Heart left ventricle (tissue), 16 donors: ENCODE results near the gene CSRP1. TPM values are rescaled to one million over a fixed set of nuclear protein-coding genes. Genes with fewer than 3 reads are reported as not detected.

Experiments used
- ATAC-seq, 4 donors: fragments of 200-7000 bp; cut with Tn5 transposase; one replicate each; pipeline ENCODE4 v1.9.1; 2020 to 2022; ENCODE audit warnings: moderate library complexity in 4 of 4, mild to moderate bottlenecking in 3 of 4, moderate number of reproducible peaks in 1 of 4
- DNase-seq, 5 donors: peaks; one replicate each; pipeline ENCODE4 v3.0.0-alpha.2; 2020
- H3K27ac ChIP-seq, 12 donors: fragments of 200-600 bp; sonication (generic) in 4 of 12; one replicate each; pipeline versions ENCODE4 v1.5.0 to v1.8.0; 2016 to 2022; ENCODE audit warnings: mild to moderate bottlenecking in 2 of 12
- H3K27me3 ChIP-seq, 9 donors: fragments of 200-600 bp; sonication (generic) in 2 of 9; one replicate each; pipeline versions ENCODE4 v1.5.1 to v1.8.0; 2016 to 2022; ENCODE audit warnings: mild to moderate bottlenecking in 3 of 9
- H3K36me3 ChIP-seq, 9 donors: fragments of 200-600 bp; sonication (generic) in 2 of 9; one replicate each; pipeline versions ENCODE4 v1.5.0 to v1.8.0; 2018 to 2022; ENCODE audit warnings: mild to moderate bottlenecking in 2 of 9
- H3K4me1 ChIP-seq, 12 donors: fragments of 200-600 bp; sonication (generic) in 4 of 12; one replicate each; pipeline versions ENCODE4 v1.5.0 to v1.8.0; 2016 to 2022; ENCODE audit warnings: mild to moderate bottlenecking in 3 of 12
- H3K4me3 ChIP-seq, 12 donors: fragments of 200-600 bp; sonication (generic) in 4 of 12; one replicate each; pipeline versions ENCODE4 v1.5.0 to v1.8.0; 2017 to 2022; ENCODE audit warnings: mild to moderate bottlenecking in 9 of 12, moderate library complexity in 4 of 12
- H3K9me3 ChIP-seq, 12 donors: fragments of 200-600 bp; sonication (generic) in 4 of 12; one replicate each; pipeline versions ENCODE4 v1.5.0 to v1.8.0; 2016 to 2022; ENCODE audit warnings: mild to moderate bottlenecking in 1 of 12
- POLR2A ChIP-seq, 2 donors: fragments of 450-650 bp; IDR thresholded peaks; one replicate each; pipeline ENCODE4 v1.6.1; 2017; ENCODE audit warnings: antibody characterized with exemption in 2 of 2, mild to moderate bottlenecking in 2 of 2, moderate library complexity in 2 of 2
- WGBS, 4 donors: extraction: QIAGEN DNeasy Blood & Tissue Kit in 2 of 4; methylation state at CpG; one replicate each; pipeline versions ENCODE4 v1.1.5 to v1.1.7; 2013 to 2018; 5-methylcytosine and 5-hydroxymethylcytosine counted together
- intact Hi-C, 10 donors: fragments of 100-400 bp; cut with DNase I; formaldehyde crosslinking; loops; one replicate each; pipeline versions ENCODE4 v1.11.1 to v1.14.2; 2022
- long read RNA-seq, 3 donors: library from polyadenylated mRNA; unstranded; transcript quantifications; one replicate each; pipeline ENCODE4 v2.0.0, GENCODE V29; 2020 to 2021
- polyA plus RNA-seq, 2 donors: library from polyadenylated mRNA; stranded (reverse); fragments of 200-250 nt; gene quantifications; one replicate each; pipeline ENCODE4 v1.2.3, GENCODE V29; 2013
- total RNA-seq, 9 donors: library from RNA; depleted of rRNA in 2 of 9; stranded (reverse); fragments of >200 nt in 2 of 9; fragmentation: NEBNext Ultra II Directional in 3 of 9; extraction: Animal tissue kit (Norgen Biotek cat#: 25700) in 3 of 9; gene quantifications; one replicate each; pipeline versions ENCODE4 v1.1.0 to v1.2.4, GENCODE V29; 2016 to 2023
- TF ChIP-seq, protein P1 (sequence below), 12 donors: fragments of 200-600 bp; sonication (generic) in 4 of 12; IDR thresholded peaks; one replicate each; pipeline versions ENCODE4 v1.5.0 to v1.8.0; 2018 to 2022; ENCODE audit warnings: antibody characterized with exemption in 12 of 12, mild to moderate bottlenecking in 5 of 12
- donor health status: ischemic (EF 13 %, LVEDD 7.1; RV severe dilation, severe dysfunction).
- donor health status: healthy with polysubstance abuse.
- donor health status: DM: no; HTN: yes; CAD: no.
- donor health status: DM: no; HTN: no; CAD: no.
- donor health status: ischemic (EF 25% LVEDD 6.9; RV normal size, moderate dysfunction).
- donor health status: ischemic (EF 25% LVEDD 5.7; RV mildly dilated, moderate dysfunction).
- donor health status: healthy.
- donor health status: DM: yes; HTN: yes; CAD: no.
- donor health status: ischemic (EF 35%, LVEDD 5.7; RV mildly dilated, moderate dysfunction).
- donor health status: nonischemic (EF 11% LVEDD 7.7; RV severe dilation, severe dysfunction).
- donor health status: DM: yes; HTN: yes; CAD: no.
- donor health status: PGD.
- donor health status: ischemic (EF 29% LVEDD 5.4; RV normal size, mild dysfunction).
- donor health status: nonischemic (EF 23%, LVEDD 6.1; RV moderate dilation, normal function).

The CSRP1 gene
- 100 to 1,000 TPM in 2 of 9 donors, 10 to 100 TPM in 7; 35.8 to 325 (median 78.6) TPM for total RNA-seq
- 10 to 100 TPM; 46.6 to 81.7 TPM for polyA plus RNA-seq
- long read RNA-seq, donor 1, full-length matches to known transcripts = 30 of 36 reads
- long read RNA-seq, donor 1, partial matches to known transcripts = 1 of 36 reads
- long read RNA-seq, donor 1, other reads (novel, unspliced or antisense) = 5 of 36 reads
- long read RNA-seq, donor 2, full-length matches to known transcripts = 199 of 220 reads
- long read RNA-seq, donor 2, partial matches to known transcripts = 14 of 220 reads
- long read RNA-seq, donor 2, other reads (novel, unspliced or antisense) = 7 of 220 reads
- long read RNA-seq, donor 3, full-length matches to known transcripts = 24 of 30 reads
- long read RNA-seq, donor 3, partial matches to known transcripts = 2 of 30 reads
- long read RNA-seq, donor 3, other reads (novel, unspliced or antisense) = 4 of 30 reads

DNA sequence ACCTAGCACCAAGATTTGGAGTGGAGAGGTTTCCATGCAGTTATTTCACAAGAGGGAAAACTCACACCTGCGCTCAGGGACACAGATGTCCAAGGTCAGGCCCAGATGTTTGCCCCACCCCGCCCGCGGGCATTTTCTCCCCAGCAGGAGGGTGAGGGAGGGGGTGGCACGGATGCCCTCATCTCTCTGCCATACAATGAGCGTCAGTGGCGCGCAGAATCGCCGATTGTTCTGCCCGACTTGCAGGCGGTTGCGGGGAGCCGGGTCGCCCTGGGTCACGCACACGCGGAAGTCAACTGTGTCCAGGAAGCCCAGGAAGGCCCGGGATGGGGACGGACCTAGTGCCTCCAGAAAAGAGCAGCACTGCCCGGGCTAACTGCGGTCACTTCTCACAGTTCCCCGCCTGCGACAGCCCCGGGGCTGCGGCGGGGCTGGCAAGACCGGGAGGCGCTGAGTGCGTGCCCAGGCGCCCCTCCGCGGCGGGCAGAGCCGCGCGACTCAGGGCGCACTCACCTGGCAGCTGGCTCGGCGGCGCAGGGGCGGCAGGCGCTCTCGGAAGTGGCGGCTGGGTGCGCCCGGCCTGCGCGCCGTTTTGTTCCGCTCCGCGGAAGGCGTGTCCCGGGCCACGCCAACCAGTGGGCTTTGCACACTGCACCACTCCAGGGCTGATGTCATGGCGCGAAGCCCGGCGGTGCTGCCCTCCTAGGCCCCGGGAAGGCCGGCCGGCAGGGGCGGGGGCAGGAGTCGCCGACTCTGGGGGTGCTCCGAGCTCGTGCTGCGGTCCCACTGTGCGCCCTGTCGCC lies at the start of gene CSRP1:
CSRP1 (minus strand) TSS at position 567 of the 803 bp plus-strand sequence. CDS start 10,820 bp downstream, outside the sequence.
- H3K4me1 ChIP-seq = peaks cover 5 to 74% (median 58%) of the 10 kb centered on the region in 12 donors
- peak; percentile 90 to 96 (median 93) for DNase-seq

DNA sequence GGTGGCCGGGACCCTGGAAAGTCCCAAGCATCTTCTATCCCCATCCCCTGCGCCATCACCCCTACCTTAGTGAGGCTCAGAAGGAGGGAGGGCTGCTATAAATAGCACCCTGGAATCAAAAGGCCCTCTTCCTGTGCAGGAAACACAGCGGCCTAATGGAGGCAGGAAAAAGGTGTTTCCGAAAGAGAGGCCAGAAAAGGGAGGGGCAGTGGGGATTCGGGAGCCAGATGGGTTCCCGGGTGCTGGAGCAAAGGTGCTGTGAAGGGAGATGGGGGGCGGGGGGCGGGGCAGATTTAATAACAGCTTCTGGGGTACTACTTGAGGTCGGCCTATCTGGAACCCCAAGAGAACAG lies 48.6 kb upstream of the CSRP1 start:
- Histone ChIP-seq H3K27ac (peak overlapping the region in 10 of 12 donors; percentile 51 to 77 (median 72)), H3K36me3 (no peaks in the 10 kb centered on the region), H3K9me3 (no peaks in the 10 kb centered on the region), H3K4me1 (peaks cover 4 to 90% (median 69%) of the 10 kb centered on the region in 12 donors), H3K4me3 (no peak overlapping the region), H3K27me3 (no peaks in the 10 kb centered on the region)
- TF ChIP-seq, protein P1, sequence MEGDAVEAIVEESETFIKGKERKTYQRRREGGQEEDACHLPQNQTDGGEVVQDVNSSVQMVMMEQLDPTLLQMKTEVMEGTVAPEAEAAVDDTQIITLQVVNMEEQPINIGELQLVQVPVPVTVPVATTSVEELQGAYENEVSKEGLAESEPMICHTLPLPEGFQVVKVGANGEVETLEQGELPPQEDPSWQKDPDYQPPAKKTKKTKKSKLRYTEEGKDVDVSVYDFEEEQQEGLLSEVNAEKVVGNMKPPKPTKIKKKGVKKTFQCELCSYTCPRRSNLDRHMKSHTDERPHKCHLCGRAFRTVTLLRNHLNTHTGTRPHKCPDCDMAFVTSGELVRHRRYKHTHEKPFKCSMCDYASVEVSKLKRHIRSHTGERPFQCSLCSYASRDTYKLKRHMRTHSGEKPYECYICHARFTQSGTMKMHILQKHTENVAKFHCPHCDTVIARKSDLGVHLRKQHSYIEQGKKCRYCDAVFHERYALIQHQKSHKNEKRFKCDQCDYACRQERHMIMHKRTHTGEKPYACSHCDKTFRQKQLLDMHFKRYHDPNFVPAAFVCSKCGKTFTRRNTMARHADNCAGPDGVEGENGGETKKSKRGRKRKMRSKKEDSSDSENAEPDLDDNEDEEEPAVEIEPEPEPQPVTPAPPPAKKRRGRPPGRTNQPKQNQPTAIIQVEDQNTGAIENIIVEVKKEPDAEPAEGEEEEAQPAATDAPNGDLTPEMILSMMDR (IDR thresholded peaks at IDR 0.05) = no peak
- TF ChIP-seq POLR2A (IDR thresholded peaks at IDR 0.05) = no peak
- DNase-seq = peak in 2 of 5 donors; percentile 43 to 64
- intact Hi-C loops = loop anchor here in 2 of 10 donors (2.0 to 5.0 kb wide), 2 partner anchors 17 to 237 kb away; partner anchors contain the start of gene NAV1 (in 1 of the 2)
- ATAC-seq = peak in 1 of 4 donors; percentile 70
- 60 to 70% (median 68%) methylated on average over 9 of the region's 9 CpGs for WGBS, 4 donors

More for the DNA sequence above, at the start of gene CSRP1:
- no peaks in the 10 kb centered on the region for H3K27me3 ChIP-seq
- TF ChIP-seq, protein P1 (IDR thresholded peaks at IDR 0.05) = peak in 5 of 12 donors; percentile 3 to 29 (median 14)
- TF ChIP-seq POLR2A (IDR thresholded peaks at IDR 0.05) = peak in 1 of 2 donors; percentile 94
- intact Hi-C loops = no loop called here
- peak within 1 kb of the TSS; percentile 56 to 97 (median 79) for H3K4me3 ChIP-seq
- H3K36me3 ChIP-seq = no peaks in the 10 kb centered on the region
- peak within 1 kb of the TSS; percentile 84 to 98 (median 92) for H3K27ac ChIP-seq
- peak; percentile 81 to 96 (median 90) for ATAC-seq
- WGBS, 4 donors = 2 to 7% (median 4%) methylated on average over 24 to 71 of the region's 71 CpGs
- no peaks in the 10 kb centered on the region for H3K9me3 ChIP-seq

DNA sequence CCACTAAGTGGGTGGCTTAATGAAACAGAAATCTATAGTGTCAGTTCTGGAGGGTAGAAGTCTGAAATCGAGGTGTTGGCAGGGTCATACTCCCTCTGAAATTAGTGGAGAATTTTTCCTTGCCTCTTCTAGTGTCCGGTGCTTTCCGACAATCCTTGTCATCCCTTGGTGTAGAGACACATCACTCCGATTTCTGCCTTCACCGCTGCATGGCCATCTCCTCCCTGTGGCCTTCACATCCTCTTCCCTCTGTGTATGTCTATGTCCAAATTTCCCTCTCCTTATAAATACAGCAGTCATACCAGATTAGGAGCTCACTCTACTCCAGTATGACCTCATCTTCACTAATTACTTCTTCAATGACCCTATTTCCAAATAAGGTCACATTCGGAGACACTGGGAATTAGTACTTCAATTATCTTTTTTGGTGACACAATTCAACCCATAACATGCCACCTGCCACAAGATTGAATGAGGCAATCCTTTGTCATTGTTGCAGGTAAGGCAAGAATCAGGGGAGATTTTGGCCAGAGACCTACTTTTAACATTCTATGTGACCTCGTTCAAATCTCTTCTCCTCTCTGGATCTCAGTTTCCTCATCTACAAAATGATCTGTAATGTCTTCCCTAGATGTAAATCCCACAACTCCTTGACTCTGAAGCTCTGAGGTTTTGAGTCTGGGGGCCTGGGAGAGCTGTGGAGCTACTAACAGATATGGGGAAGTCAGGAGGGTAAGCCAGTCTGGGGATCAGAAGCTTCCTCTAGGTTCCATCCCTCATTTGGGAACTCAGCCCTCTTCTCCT lies 48.1 kb upstream of the CSRP1 start:
- Histone ChIP-seq H3K27me3 (no peaks in the 10 kb centered on the region), H3K27ac (peak overlapping the region; percentile 46 to 77 (median 70)), H3K4me1 (peaks cover 2 to 85% (median 64%) of the 10 kb centered on the region in 12 donors), H3K9me3 (no peaks in the 10 kb centered on the region), H3K4me3 (no peak overlapping the region), H3K36me3 (no peaks in the 10 kb centered on the region)
- 67 to 76% (median 70%) methylated on average over 7 of the region's 7 CpGs for WGBS, 4 donors
- DNase-seq = no peak
- TF ChIP-seq, protein P1 (IDR thresholded peaks at IDR 0.05) = no peak
- no peak for TF ChIP-seq POLR2A (IDR thresholded peaks at IDR 0.05)
- peak in 1 of 4 donors; percentile 19 for ATAC-seq
- intact Hi-C loops = loop anchor here in 2 of 10 donors (2.0 to 5.0 kb wide), 2 partner anchors 16 to 237 kb away; partner anchors contain the start of gene NAV1 (in 1 of the 2)
